ENCODE data around the gene PTPRJ. TPM values are rescaled to one million over a fixed set of nuclear protein-coding genes. Genes with fewer than 3 reads are reported as not detected.

The PTPRJ gene
- total RNA-seq, 1 donor from 2014 or later, result 1.6 TPM

DNA sequence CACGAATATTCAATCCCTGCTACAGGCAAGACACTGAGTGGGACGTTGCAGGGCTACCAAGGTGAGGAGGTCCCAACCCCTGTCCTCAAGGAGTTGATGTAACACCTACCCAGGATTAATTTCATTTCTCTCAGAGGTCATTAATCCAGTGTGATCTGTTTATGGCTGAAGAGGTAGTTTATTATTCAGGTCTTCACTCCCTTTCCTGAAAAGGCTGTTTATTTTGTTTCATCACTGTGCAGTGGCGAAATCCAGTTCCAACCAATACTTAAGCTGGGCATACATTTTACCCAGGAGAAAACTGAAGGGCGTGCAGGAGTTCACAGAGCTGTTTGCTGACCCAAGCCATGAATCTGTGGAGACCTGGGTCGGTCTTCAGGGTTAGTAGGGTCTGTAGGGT lies 2.7 kb upstream of the PTPRJ start:
- no peaks in the 10 kb centered on the region for H3K36me3 ChIP-seq (ENCODE audit: control insufficient read depth, insufficient read depth, low read length)
- FAIRE-seq (no peak), DNase-seq (ENCODE audit: low read depth) (no peak)
- H3K27me3 ChIP-seq (ENCODE audit: control insufficient read depth, insufficient read depth, low read length), result peaks cover 2% of the 10 kb centered on the region
- no peak overlapping the region for H3K4me3 ChIP-seq (ENCODE audit: low read depth, low read length)
- TF ChIP-seq, protein P1, sequence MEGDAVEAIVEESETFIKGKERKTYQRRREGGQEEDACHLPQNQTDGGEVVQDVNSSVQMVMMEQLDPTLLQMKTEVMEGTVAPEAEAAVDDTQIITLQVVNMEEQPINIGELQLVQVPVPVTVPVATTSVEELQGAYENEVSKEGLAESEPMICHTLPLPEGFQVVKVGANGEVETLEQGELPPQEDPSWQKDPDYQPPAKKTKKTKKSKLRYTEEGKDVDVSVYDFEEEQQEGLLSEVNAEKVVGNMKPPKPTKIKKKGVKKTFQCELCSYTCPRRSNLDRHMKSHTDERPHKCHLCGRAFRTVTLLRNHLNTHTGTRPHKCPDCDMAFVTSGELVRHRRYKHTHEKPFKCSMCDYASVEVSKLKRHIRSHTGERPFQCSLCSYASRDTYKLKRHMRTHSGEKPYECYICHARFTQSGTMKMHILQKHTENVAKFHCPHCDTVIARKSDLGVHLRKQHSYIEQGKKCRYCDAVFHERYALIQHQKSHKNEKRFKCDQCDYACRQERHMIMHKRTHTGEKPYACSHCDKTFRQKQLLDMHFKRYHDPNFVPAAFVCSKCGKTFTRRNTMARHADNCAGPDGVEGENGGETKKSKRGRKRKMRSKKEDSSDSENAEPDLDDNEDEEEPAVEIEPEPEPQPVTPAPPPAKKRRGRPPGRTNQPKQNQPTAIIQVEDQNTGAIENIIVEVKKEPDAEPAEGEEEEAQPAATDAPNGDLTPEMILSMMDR (IDR thresholded peaks at IDR 0.05; ENCODE audit: insufficient read depth, low read length, severe bottlenecking), result no peak

DNA sequence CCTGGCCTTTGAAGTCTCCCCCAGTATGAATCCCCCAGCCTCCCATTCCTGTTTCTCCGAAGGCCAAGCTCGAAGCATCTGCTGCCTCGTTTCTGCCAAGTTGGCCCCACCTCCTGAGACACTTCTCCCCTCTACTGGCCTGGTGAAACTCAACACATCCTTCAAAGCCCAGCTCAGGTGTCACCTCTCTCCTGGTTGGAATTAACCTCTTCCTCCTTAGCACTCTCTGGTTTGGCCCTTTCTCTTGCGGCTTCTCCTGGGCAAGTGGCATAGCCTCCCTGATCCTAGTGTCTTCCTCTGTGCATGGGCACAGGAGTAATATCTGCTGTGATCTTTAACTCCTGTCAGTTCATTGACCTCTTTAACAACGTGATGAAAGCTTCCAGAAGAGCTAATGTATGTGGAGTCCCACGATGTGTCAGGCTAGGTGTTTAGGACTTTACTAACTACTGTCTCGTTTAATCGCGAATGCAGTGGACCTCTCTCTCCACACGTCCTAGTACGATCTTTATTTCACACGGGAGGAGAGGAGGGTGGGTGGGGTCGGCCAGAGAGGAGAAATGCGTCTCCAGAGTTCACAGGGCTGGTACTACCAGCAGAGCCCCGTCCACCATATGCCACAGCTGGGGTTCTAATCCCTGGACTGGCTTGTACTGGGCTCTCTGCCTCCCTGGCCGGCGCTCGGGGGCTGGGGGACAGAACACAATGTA lies 826 bp upstream of the PTPRJ start:
- Histone ChIP-seq H3K4me3 (ENCODE audit: low read depth, low read length) (no peak overlapping the region), H3K27me3 (ENCODE audit: control insufficient read depth, insufficient read depth, low read length) (peaks cover 2% of the 10 kb centered on the region), H3K36me3 (ENCODE audit: control insufficient read depth, insufficient read depth, low read length) (no peaks in the 10 kb centered on the region)
- FAIRE-seq, result no peak
- DNase-seq (ENCODE audit: low read depth), result no peak
- TF ChIP-seq, protein P1 (IDR thresholded peaks at IDR 0.05; ENCODE audit: insufficient read depth, low read length, severe bottlenecking), result no peak

DNA sequence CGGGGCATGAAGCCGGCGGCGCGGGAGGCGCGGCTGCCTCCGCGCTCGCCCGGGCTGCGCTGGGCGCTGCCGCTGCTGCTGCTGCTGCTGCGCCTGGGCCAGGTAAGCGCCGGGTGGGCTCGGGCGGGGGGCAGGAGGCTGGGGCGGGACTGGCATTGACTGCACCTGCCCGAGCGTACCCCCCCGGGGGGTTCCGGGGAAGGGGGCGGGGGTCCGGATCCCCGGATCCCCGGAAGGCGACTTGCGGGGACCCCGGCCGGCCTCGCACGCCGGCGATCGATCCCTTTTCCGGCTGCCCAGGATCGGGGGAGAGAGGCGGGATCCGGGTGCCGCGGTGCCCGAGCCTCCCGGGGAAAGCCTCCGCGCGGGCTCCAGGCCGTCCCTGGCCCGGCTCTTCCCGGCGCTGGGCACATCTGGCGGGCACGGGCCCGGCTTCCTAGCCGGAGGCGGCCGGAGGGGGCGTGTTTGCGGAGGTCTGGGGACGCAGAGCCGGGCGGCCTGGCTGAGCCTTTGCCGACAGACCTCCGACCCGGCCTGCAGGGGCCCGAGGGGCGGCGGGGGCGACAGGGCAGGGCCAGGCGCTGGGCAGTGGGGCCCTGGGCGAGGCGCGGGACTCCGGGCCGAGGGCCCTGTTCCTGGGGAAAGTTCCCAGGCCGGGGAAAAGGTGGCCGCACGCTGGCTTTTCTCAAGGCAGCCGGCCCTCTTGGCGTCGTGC lies 705 bp downstream of the PTPRJ start:
- H3K4me3 ChIP-seq (ENCODE audit: low read depth, low read length), result peak overlapping the region; percentile 55
- FAIRE-seq (no peak), DNase-seq (ENCODE audit: low read depth) (no peak)
- no peaks in the 10 kb centered on the region for H3K36me3 ChIP-seq (ENCODE audit: control insufficient read depth, insufficient read depth, low read length)
- peaks cover 2% of the 10 kb centered on the region for H3K27me3 ChIP-seq (ENCODE audit: control insufficient read depth, insufficient read depth, low read length)
- TF ChIP-seq, protein P1 (IDR thresholded peaks at IDR 0.05; ENCODE audit: insufficient read depth, low read length, severe bottlenecking), result peak; percentile 20

DNA sequence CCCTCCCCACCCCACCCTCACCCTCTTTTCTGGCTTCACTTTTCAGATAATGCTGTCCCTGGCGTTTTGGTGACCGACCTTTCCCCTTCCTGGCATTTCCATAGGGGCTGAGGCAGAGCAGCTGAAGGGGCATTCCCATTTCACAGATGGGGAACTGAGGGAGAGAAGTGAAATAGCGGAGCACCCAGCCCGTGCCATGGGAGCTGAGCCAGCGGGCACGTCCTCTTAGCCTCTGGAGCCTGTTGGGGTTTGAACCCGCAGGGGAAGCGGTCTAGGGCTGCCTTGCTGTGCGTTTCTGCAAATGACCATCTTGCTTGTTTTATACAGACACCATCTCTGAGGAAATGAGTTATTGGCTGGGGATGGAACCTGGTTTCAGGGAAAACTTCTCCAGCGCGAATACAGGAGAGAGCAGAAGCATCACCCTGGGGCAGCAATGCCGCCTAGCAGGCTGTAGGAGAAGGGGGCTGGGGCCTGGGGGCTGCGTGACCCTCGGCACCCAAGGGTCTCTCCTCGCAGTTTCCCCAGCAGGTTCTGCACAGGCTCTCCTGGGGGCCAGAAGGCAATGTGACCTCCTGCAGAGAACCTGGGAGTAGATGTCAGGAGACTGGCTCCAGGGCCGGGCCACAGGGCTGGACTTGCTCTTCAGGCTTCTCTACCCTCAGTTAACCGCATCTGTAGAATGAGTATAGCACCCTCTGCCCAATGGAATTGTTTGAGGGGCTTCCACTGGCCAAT lies 1.5 kb downstream of the PTPRJ start:
- Histone ChIP-seq H3K4me3 (ENCODE audit: low read depth, low read length) (peak overlapping the region; percentile 55), H3K27me3 (ENCODE audit: control insufficient read depth, insufficient read depth, low read length) (peaks cover 2% of the 10 kb centered on the region), H3K36me3 (ENCODE audit: control insufficient read depth, insufficient read depth, low read length) (no peaks in the 10 kb centered on the region)
- DNase-seq (ENCODE audit: low read depth) (no peak), FAIRE-seq (no peak)
- TF ChIP-seq, protein P1 (IDR thresholded peaks at IDR 0.05; ENCODE audit: insufficient read depth, low read length, severe bottlenecking), result no peak

DNA sequence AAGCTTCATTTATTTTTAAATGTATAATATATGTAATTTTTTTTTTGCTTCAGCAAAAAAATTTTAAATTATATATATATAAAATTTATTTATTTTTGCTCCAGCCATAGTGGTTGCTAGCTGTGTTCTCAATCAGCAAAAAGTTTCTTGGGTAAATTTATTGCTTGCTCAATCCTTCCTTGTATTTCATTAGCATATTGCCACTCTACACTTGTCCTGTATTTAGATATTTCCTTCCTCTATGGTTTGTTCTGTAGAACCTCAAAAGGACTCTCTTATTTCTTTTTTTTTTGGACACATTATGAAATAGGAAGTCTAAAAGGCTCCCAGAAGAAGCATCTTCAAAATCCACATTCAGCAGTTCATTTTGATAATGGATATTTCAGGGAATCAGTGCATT lies 2.3 kb downstream of the PTPRJ start:
- H3K27me3 ChIP-seq (ENCODE audit: control insufficient read depth, insufficient read depth, low read length), result peaks cover 2% of the 10 kb centered on the region
- TF ChIP-seq, protein P1 (IDR thresholded peaks at IDR 0.05; ENCODE audit: insufficient read depth, low read length, severe bottlenecking), result no peak
- DNase-seq (ENCODE audit: low read depth) (no peak), FAIRE-seq (no peak)
- H3K4me3 ChIP-seq (ENCODE audit: low read depth, low read length), result no peak overlapping the region
- no peaks in the 10 kb centered on the region for H3K36me3 ChIP-seq (ENCODE audit: control insufficient read depth, insufficient read depth, low read length)

All from bronchial epithelial cell (primary cell).